GM18868 (cell line): ENCODE measurements around the gene VSIG10L.

Source experiments
- ATAC-seq: cut with Tn5 transposase; IDR thresholded peaks from one replicate; pipeline ENCODE4 v1.9.1; 2021; ENCODE audit warnings: mild to moderate bottlenecking, moderate library complexity; ENCODE audit not compliant: unreplicated experiment

The VSIG10L gene

DNA sequence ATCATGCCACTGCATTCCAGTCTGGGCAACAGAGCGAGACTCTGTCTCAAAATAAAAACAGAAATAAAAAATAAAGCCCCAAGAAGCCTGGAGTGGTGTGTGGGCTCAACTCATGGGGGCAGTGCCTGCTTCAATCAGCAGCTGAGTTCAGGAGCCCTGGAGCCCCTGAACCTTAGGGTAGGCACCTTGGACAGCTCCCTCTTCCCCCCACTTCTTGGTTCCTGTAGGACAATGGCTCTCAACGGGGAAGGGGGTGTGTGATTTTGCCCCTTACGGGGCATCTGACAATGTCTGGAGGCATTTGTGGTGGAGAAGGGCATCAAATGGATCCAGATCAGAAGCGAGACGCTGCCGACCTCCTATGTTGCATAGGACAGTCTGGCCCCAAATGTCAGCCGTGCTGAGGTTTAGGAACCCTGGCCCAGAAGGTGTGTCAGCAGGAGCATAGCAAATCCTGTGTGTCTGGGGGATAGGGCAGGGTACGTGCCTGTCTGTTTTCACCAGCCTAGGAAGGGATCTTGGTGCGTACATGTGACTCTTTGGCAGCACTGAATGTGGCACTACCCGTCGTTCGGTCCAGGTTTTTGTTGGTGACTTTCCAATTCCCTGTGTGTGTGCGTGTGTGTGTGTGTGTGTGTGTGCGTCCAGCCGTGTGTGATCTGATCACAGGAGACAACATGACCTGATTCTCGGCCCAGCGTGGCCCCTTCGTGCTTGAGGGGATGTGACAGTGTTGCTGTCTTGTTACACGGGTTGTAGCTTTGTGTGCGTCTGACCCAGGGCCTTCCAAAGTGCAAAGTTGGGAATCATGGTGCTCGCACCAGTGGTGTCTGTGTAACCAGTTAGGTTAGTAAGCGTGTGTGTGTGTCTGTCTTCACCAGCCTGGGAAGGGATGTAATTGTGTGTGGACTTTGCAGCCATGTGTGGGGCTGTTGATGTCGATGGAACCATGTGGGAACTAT, 23.0 kb downstream of the VSIG10L start:
- ATAC-seq = no peak

DNA sequence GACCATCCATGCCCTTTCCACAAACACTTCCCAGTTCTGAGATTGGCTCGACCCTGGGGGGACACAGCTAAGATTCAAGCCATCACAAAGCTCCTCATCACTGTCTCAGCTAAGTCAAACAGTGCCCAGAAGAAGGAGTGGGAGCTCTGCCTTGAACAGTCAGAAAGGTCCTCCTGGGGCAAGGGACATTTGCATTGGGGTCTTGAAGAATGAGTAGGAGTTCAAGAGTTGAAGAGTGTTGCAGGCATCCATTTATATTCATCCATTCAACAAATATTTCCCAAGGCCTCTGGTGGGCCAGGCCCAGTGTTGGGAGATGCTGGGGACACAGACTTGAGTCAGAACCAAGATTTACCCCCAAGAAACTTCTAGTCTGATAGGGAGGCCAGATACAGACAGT, 24.0 kb downstream of the VSIG10L start:
- ATAC-seq = no peak

DNA sequence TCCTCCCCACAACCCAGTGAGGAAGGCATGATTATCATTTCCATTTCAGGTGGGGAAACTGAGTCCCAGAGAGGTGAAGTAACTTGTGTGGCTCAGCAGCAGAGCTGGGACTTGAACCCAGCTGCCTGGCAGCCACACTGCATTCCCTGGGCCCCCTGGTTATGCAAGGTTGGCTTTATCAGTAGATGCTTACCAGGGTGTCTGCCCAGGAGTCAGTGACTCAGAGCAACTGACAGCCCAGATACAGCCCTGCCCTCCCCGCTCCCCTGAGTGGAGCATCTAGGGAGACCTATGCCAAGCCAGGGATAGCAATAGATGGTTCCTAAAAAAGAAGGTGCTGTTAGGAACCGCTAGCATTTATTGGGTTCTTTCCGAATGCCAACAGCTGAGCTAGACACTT, 24.6 kb downstream of the VSIG10L start:
- ATAC-seq = no peak

DNA sequence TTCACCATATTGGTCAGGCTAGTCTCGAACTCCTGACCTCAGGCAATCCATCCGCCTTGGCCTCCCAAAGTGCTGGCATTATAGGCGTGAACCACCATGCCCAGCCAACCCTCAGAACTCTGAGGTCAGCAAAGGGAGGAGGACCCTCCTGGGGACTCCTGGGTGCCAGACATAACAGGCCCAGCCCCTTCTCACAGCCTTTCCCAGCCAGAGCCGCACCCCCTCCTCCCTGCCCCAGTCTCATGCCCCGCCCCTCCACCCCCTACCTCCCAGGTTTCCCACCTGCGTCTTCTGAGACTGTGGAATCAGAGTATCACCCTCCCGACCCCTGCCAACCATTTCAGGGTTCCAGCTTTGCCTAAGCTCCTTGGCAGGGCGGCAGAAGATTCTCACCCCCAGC, 25.3 kb downstream of the VSIG10L start:
- no peak for ATAC-seq

DNA sequence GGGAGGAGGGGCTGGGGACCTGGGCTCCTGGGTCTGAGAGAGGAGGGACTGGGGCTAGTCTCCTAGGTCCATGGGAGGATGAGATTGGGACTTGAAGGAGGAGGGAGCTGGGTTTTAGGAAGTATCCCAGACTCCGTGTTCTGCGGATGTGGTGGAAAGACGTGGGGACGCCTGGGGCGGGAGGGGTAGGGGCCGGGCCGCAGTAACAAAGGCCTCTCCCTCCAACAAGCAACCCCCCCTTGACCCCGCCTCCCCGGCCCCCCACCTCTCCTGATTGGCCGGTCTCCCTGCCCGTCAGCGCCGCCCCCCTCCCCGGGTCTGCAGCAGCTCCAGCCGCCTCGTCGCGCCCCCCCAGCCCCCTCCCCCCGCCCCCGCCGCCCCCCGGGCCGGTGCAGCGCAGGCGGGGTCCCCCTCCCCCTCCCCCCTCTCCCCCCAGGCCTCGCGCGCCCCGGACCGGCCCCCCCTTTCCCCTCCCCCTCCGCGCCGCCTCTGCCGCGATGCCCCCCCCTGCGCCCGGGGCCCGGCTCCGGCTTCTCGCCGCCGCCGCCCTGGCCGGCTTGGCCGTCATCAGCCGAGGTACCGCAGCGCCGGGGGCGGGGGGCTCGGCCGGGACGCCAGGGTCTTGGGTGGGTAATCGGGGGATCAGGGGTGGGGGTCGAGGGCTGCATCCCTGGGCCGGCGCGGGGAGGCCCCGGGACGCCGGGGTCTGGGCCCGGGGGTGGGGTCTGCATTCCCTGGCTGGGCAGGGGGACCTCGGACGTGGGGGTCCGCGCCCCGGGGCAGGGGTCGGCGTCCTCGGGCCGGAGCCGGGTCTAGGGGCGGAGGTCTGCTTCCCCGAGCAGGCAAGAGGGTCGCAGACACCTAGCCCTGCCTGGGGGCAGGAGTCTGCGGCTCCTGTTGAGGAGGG, 30.3 kb downstream of the VSIG10L start, which contains the start of gene IGLON5:
Gene IGLON5, plus strand, starts transcription at position 294 of the 907 bp plus-strand sequence. Its CDS starts 204 bp downstream, at position 498.
- ATAC-seq = no peak

DNA sequence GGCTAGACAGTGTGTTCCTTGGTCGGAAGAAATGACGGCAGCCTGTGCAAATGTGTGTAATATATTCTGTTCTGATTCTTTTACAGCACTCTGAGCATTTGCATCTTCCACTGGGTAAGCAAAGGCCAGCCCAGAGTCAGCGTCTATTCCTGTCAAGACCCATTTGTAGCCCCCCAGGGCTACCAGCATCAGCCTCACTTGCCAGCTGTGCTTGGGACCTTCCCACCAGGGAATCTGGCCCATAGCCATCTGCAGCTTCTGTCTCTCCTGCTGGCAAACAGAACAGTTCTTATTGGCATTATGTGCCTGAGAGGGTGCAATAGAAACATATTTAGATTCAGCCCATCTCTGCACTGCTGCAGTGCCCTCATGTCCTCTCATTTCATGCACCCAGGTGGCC, 36.5 kb downstream of the VSIG10L start:
- no peak for ATAC-seq

DNA sequence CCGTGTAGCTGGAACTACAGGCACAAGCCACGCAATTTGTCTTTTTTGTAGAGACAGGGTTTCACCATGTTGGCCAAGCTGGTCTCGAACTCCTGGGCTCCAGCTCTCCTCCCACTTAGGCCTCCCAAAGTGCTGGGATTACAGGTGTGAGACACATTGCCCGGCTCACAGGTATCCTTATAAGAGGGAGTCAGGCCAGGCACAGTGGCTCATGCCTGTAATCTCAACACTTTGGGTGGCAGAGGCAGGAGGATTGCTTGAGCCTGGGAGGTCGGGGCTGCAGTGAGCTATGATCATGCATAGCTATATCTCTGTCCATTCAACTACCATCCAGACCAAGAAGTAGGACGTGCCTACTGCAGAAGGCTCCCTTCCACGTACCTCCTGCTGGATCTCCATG, 40.7 kb downstream of the VSIG10L start:
- ATAC-seq = no peak

DNA sequence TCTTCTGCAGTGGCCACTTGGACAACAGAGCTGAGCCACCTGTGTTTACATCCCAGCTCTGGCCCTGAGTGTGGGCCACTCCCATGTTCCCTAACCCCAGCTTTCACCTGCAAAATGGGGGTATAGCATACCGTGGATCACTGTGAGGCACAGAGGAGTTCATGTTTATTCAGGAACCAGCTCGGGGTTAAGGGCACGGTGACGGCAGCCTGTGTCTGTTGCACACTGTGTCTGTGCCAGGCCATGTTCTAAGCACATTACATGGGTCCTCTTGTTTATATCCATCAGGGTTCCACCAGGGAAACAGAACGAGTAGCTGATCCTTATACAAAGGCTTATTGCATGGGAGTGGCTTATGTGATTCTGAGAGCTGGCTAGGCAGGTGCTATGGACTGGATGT, 44.5 kb downstream of the VSIG10L start:
- no peak for ATAC-seq

DNA sequence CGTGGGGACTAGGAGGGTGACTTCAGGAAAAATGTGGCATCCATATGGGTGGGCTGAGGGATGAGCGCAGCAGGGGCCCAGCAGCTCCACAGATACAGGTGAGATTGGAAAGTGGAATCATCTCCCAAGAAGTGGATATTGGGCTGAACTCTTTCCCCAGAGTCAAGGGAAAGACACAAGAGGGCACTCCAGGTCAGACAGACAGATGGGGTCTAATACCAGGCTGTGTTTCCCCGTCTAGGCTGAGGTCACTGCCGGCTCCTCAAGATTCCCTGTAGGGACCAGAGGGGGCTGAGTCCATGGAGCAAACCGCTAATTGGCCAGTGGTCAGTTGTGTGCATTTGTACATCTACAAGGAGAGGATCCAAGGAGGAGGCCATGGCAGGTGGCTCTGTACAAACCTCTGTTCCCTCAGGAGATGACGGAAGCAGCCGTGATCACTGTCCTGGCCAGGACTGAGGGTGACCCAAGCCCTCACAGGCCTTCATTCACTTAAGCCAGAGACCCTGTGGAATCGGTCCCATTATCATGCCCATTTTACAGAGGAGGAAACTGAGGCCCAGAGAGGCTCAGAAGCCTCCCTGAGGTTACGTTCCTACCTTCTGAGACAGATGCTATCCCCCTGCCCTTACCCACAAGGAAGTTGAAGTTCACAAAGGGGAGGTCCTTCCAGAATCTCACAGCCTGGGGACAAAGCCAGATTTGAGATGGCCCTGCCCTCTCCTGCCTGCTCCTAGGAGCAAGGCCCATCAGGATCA, 45.4 kb downstream of the VSIG10L start:
- ATAC-seq = no peak

DNA sequence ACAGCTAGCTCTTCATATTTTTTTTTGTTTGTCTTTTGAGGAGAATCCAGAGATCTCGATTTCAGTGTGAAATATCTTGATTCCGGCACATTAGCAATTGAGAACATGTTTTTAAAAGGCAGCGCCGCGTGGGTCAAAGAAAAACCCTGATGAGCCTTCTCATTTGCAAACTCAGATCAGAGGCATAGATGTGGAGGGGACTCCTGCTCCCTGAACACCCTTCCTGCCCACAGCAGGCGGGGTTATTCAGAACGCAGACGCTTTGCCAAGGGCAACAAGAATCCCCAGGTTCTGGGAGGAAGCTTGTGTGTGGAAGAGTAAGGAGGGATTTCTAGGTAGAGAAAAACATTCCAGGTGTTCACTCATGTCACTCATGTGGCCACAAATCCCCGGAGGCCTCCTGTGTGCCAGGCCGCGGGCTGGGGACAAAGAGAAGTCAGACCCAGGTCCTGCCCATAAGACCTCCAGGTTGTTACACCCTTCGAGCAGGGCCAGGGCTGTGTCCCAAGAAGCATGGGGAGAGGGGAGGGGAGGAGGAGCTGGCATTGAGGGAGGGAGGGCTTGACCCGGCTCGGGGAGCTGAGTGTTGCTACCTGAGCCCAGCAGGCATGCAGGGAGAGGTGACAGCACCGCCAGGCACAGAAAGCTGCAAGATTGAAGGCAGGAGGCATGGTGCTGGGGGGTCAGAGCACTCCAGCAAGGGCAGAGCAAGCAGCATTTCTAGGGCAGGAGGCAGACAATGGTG, 46.4 kb downstream of the VSIG10L start:
- no peak for ATAC-seq

DNA sequence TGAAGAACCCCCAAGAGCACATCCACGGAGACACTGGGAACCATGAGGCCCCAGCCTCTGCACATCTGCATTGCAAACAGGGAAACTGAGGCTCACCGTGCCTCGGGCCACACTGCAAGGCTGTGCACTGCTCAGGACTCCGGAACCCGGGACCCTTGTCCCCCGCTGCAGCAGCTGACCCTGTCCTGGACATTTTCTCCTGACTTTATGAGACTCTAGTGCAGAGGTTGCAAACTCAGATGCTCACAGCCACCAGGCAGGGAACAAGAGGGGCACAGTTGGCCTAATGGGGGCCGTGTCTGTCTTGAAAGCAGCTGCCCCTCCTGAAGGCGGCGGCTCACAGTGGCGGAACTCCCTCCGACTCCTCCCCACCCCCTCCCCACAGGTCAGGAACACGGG, 47.0 kb downstream of the VSIG10L start:
- ATAC-seq = no peak

DNA sequence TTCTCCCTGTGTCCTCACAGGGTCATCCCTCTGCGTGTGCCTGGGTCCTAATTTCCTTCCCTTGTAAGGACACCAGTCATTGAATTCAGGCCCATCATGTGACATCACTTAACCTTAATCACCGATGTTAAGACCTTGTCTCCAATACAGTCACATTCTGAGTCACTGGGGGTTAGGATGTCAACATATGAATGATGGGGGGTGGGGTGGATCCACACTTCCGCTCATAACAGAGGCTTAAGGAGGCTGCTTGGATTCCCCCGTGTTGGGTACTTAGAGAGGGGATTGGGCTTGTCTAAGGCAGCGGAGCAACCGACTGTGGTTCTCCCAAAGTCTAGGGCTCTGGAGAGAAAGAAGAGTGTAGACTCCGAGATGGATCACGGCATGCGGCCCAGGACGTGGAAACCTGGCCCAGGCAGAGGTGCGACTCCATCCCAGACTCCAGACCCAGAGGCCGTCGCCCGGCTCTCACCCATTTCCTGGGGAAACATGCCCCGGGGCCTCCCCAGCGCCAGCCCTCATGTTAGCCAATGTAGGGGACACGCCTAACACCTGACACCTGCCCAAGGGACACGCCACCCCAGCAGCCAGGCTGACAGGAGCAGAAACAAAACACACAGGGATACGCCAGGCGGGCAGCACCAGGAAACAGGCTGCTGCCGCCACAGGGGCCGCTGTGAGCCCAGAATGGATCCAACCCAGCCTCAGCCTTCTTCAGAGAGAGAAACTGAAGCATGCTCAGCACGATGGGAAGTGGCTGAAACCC, 47.5 kb downstream of the VSIG10L start:
- no peak for ATAC-seq

DNA sequence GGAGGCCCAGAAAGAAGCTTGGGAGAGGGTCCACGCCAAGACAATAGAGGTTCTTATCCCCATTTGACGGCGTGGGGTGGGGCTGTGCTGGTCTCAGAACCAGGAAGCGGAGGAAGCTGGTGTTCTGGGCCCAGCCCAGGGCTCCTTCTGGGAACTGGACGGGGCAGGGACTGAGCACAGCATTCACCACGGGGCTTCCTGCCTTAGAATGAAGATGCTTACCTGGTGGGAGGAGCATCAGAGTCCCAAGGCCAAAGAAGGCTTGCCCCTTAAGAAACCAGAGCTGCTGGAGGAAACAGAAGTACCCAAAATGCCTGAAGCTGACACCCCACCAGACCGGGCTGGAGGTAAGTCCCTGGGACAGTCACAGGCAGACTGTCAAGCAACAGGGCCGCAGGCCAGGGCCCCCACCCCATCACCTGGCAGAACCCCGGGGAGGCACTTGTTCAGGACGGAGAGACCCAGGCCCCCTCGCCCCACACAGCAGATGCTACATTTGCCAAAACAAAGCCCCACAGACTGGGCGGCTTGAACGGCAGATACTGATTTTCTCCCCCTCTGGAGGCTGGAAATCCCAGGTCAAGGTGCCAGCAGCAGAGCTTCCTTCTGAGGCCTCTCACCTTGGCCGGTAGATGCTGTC, 48.2 kb downstream of the VSIG10L start:
- ATAC-seq = no peak

DNA sequence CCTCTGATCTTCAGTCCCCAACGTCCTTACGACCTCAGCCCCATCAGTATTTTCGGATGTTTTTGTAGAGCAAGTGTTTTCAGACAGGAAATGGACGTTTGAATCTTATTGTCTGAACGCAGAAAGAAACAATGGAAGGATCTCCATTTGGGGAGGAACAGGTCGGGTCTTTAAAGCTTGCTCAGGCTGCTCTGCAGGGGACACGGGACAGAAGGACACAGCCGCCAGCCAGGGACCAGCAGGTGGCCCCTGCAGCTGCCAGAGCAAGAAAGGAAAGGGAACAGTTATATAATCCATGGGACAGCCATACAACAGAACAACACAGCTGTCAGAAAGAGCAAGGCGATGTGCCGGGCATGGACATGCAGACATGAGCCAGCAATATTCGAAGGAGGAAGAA, 49.0 kb downstream of the VSIG10L start:
- ATAC-seq = no peak

DNA sequence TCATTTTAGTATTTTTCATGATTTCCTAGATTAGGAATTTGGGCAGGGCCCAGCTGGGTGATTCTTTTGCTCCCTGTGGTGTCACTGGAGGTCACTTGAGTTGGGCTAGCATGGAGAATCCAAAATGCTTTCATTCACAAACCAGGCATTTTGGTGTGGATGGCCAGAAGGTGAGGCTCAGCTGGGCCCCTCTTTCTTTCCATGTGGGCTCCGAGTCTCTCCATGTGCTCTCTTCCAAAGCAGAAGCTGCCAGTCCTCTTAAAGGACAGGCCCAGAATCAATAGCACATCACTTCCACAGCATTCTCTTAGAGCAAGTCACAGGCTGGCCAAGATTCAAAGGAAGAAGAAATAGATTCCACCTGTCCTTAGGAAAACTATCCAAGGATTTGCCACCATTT, 52.3 kb downstream of the VSIG10L start:
- no peak for ATAC-seq

DNA sequence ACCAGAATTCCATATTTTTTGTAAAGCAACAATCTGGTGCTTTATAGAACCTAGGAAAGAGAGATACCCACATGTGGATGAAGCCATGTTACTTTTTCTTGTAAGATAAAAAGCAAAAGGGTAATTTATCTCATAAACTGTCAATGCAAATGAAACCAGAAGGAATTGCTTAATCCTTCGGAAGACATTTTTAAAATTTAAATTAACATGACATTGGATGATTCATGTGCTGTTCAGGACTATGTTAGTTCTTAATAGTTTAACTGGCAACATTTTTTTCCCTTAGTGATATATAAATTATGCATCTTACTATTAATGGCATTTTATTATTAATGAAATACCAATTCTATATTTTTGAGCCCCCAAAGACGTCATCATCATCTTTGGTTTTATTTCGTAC, 56.3 kb downstream of the VSIG10L start:
- no peak for ATAC-seq

DNA sequence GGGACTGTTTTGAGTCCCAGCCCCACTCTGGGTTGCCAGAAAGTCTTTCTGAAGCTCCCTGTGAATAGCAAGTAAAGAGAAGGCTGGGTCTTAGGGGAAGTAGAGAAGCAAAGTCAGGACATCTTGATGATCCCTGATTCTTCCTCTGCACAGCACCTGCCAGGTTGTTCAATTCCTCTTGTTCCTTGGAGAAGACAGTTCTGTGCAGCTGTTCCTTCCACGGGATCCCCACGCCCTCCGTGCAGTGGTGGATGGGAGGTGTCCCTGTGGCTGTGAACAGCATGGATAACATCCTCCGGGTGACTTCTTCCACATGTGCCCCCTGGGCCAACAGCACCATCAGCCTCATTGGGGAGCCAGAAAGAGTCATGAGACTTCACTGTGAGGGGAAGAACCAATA, 59.6 kb downstream of the VSIG10L start:
- ATAC-seq = no peak
